GM19240 (cell line): ENCODE results near the gene SUSD6.
"Not testable (repeated sequence)": the region's sequence is repeated elsewhere in the genome, so short reads cannot be mapped to it uniquely, and the experiment has no call there.

Experiments
- DNase-seq: peaks from one replicate; pipeline ENCODE4 v3.0.0; 2011; ENCODE audit warnings: low spot score; ENCODE audit not compliant: insufficient read length

The SUSD6 gene

DNA sequence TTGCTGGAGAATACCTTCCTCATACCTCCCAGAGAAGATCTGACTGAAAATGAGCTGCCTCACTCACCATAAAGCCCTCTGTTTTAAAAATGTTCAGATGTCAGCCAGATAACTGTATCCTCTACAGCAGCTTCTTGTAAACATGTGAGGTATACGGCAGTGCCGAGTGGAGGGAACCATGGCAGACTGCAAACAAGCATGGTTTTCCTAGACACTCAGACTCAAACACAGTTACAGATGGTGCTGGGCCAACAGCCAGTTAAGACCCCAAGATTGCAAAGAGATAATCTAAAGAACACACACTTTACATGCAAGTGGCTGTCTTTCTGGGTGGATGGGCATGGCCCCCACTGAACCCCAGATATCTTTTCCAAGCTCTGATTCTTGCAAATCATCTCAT, 20.1 kb upstream of the SUSD6 start:
- DNase-seq: no peak

DNA sequence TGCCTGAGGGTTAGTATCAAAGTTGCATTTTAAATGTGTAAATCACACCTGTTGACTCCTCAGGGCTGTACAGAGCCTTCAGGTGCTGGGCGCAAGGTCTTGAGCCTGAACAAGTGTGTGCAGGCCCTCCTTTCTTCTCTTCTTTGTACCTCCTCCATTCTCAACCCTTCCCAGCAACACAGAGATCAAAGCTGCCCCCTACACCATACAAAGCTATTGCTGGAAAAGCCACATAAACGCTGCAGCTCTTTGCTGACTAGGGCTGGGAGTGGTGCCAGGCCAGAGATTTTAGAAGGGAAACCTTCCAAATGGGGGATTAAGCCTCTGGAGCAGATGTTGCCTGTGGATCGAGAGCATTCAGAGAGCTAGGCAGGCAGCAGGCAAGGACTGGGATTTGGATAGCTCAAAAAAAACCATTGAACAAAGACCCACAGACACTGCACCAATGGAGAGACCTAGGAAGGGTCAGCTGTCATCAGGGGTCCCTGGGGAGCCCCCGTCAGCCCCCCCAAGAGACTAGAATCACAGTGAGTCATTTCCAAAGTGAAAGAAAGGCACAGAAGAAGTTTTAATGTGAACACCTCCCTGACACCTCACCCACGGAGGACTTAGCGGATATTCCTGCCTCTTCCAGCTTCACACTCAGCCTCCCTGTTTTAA, 18.2 kb upstream of the SUSD6 start:
- DNase-seq: no peak

DNA sequence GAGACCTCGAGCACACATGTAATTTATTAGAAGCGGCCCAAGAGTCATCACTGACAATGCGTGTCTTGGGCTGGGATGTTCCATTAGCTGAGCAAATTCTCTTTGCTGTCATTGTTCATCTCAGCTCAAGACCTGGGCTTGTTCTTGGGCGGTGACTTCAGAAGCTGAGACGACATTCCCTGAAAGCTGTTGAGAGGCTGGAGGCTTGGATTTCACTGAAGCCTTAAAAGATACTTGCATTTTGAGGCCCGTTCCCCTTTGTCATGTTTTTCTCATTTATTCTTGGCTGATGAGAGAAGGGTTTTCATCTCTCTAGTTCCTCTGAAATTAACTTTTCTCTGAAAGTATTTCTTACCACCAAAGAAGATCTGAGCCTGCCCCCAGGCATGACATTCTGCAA, 16.6 kb upstream of the SUSD6 start:
- no peak for DNase-seq

DNA sequence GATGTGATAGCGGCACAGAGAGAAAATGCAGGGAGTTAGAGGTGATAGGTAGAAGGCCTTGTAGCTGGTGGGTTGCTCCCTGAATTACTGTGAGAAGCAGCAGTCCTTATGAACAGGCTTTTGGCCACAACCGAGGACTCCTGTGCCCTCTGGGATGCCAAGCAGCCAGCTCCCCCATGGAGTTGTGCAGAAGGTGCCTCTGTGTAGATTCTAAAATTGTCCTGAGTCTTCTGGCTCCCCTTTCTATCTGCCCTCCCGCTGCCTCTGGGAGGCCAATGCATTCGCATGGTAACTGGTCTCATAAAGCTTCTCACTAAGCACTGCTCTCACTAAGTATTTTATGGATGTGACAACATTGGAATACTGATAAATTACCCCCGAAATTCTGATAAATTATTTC, 16.1 kb upstream of the SUSD6 start:
- no peak for DNase-seq

DNA sequence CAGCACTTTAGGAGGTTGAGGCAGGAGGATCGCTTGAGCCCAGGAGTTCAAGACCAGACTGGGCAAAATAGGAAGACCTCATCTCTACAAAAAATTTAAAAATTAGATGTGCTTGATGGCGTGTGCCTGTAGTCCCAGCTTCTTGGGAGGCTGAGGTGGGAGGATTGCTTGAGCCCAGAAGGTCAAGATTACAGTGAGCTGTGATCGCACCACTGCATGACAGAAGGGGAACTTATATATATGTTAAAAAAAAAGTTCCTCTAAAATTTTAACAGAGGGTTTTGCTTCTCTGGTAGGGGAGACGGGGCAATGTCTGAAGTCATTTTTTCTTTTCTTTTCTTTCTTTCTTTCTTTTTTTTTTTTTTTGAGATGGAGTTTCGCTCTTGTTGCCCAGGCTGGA, 12.0 kb upstream of the SUSD6 start:
- not testable (repeated sequence) for DNase-seq

- DNase-seq: no peak
These were observed 11.0 kb upstream of the SUSD6 start for GRCh38 chr14:69600304-69600891.

DNA sequence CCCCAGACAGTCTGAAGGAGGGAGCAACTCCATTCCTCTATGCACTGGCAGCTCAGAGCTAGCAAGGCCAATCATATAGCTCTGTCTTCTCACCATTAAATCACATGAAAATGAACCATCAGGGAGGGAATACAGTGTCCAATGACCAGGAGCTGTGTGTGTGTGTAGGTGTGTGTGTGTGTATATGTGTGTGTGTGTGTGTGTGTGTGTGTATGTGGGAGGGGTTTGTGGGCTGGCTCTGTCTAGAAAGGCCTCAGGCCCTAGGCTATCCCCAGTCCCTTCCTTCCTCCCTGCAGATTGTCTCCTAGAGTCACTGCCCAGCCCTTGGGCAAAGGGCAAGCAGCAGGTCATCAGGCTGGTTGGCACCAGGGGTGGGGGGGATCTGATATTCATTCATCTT, 5.7 kb upstream of the SUSD6 start:
- no peak for DNase-seq

GRCh38 chr14:69606258-69607184, 4.9 kb upstream of the SUSD6 start:
- DNase-seq: no peak

DNA sequence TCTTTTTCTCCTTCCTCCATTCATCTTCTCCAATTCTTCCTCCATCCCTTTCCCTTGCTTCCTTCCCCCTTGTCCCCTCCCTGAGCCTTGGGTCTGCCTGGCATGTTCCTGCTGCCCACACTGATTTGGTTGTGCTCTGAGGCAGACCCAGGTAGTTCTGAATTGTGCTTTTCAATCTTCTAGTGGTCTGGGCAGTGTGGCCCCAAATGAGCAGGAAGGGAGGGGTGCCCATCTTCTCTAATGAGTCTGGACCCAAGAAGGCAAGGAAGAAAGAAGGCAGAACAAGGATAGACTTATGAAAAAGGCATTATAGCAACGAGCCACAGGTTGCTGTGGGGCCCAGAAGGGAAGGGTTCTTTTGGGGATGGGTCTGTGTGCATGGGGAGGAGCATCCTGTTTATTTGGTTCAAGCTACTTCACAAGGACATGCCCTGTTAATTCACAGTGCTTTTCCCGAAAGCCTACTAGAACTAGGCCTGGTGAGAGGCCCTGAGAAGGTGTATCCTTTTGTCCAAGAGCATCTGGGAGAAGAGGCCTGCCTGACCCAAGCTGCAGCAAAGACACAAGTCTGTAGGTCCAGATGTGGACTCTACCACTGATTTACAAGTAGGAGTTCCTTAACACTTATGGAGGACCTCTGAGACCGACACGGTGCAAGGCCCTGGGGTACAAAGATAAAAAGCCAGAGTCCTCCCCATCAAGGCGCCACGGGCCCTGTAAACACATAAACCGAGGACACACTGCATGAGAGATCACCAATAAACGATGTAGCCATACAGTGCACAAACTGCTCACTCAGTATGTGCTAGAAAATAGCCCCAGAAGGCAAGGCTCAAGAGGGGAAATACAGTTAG, 1.1 kb upstream of the SUSD6 start:
- DNase-seq: no peak

DNA sequence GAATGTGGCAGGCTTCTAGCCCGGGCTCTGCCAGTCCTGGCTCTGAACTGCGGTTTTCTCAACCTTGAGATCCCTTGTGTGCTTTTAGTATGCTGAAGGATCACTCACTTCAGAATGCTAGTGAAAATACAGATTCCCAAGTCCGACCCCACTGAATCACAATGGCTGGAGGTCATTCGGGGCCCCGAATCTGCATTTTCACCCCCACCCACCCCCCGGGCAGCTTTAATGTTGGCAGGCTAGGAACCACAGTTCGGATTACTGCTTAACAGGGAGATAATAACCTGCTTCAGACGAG, 573 bp upstream of the SUSD6 start:
- no peak for DNase-seq

GRCh38 chr14:69612014-69612782, 802 bp downstream of the SUSD6 start:
- DNase-seq: no peak

DNA sequence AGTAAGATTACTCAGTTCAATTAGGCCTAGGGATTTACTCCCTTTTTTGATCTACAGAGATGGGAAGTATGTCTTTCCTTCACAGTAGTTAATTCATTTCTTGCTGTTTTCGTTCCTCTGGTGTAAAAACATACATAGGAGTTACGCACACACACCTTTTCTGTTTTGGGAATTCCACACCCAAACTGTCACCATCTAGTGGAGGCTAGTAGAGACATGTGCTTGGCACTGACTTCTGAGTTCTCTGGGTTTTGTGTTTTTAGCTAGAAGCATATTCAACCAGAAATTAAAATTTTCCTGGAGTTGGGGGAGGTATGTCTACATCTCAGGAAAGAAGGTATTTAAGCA, 1.4 kb downstream of the SUSD6 start:
- DNase-seq: no peak

DNA sequence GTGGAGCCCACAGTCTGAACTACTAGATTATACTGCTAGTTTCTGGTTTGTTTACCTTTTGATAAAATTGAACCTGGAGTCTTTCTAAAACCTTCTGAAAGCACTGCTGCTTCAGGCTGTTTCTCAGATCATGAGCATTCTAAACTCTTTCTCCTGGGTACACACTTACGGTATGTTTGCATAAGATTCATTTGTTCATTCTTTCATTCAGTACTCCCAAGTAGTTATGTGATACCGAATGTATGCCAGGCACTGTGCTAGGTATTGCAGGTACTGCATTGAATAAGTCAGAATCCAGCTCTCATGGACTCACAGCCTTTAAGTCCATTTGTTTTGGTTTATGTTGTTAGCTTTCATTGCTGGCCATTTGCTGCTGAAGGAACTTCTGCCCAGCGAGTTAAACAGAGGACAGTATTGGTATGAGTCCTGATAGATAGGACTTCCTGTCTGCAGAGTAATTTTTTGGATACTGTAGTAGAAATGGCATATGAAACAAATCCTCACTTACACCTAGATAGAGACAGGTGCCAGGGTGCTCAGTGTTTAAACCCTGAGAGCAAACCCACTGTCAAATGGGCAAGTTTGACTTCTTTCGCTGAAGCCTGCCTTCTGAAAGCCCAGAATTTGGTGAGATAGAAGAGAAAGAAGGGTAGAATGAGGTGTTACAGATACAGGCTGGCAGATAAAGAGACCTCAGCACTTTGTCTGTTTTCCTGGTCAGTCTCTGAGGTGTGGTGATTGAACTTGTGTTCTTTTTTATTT, 2.1 kb downstream of the SUSD6 start:
- DNase-seq: no peak

GRCh38 chr14:69614592-69614991, 3.2 kb downstream of the SUSD6 start:
- DNase-seq: no peak

DNA sequence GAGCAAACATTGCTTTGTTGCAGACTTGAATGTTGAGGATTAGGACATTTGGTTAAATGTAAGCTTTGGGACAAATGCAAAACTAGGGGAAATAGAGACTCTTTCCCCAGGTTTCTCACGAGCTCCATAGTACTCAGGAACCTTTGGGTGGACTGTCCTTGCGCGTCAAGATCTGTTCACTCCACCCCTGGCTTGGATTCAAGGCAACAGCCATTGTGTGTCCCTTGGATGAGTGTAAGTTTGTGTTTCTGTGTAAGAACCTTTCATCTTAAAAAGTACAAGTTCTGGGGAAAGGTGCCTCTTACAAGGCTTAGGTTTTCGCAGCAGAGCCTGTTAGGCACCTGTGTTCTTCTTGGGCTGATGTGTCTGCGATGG, 3.7 kb downstream of the SUSD6 start:
- no peak for DNase-seq

- DNase-seq: peak; percentile 45
These were observed 4.4 kb downstream of the SUSD6 start for GRCh38 chr14:69615496-69616407.

DNA sequence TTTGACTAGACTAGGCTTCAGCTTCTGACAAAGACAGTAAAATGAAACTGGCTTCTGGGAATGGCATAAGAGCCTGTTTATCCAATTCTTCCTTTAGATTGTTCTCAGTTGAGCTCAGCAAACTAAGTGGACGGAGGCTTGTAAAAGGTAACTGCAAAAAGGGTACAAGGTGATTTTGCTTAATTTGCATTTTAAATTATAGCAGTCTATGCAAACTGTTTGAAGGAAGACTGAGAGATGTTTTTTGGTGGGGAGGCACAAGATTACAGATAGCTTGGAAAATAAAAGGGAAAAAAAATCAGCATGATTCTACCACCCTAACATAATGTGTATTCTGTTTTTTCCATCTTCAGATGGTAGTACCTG, 5.0 kb downstream of the SUSD6 start:
- DNase-seq: no peak

DNA sequence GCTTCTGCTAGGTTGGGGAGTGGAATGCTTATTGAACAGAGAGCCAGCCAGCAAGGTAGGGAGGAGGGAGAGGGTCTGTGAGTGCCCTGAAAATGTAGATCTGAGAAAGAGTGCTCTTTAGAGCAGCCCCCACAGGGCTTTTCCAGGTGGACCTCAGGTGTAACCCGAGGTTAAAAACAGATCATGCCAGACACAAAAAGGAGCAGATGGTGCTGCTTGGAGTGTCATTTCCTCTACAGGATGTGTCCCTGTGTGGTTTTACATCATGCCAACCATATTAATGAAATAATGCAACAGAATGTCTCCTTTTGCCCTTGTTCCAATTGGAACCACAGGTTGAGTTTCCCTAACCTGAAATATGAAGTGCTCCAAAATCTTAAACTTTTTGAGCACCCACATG, 6.4 kb downstream of the SUSD6 start:
- DNase-seq: no peak

- no peak for DNase-seq
These were observed 7.6 kb downstream of the SUSD6 start for GRCh38 chr14:69619012-69619411.
